GM21529 (cell line): ENCODE results near the gene MICB.
A peak's percentile ranks its signal among the peaks of the same experiment; 100 is the strongest.
"Not testable (repeated sequence)": the region's sequence is repeated elsewhere in the genome, so short reads cannot be mapped to it uniquely, and the experiment has no call there.

Source experiments
- ATAC-seq: cut with Tn5 transposase; IDR thresholded peaks from one replicate; pipeline ENCODE4 v1.9.1; 2021; ENCODE audit not compliant: unreplicated experiment

Gene MICB

GRCh38 chr6:31535538-31536324 lies 37.8 kb downstream of the MICB start:
- no peak for ATAC-seq

GRCh38 chr6:31538805-31539400 lies 41.0 kb downstream of the MICB start:
- no peak for ATAC-seq

- no peak for ATAC-seq
Observed at GRCh38 chr6:31540640-31541039, 42.7 kb downstream of the MICB start.

- ATAC-seq = no peak
Observed at GRCh38 chr6:31541059-31541657, 43.2 kb downstream of the MICB start.

- peak; percentile 59 for ATAC-seq
Observed at GRCh38 chr6:31541658-31542521, 43.9 kb downstream of the MICB start, which contains the start of gene DDX39B. Gene DDX39B, minus strand, starts transcription at chr6:31542003. Its CDS starts 1,471 bp downstream, at chr6:31540532.

GRCh38 chr6:31543639-31544038 lies 45.7 kb downstream of the MICB start:
- ATAC-seq = no peak

GRCh38 chr6:31544676-31545075 lies 46.7 kb downstream of the MICB start:
- no peak for ATAC-seq

- no peak for ATAC-seq
Observed at GRCh38 chr6:31545291-31545690, 47.3 kb downstream of the MICB start.

- ATAC-seq = peak; percentile 47
Observed at GRCh38 chr6:31546339-31546957, 48.5 kb downstream of the MICB start, which contains the start of gene ATP6V1G2. Gene ATP6V1G2, minus strand, starts transcription at chr6:31546608. Its CDS starts 49 bp downstream, at chr6:31546559.

GRCh38 chr6:31546958-31547726 lies 49.2 kb downstream of the MICB start, which contains the start of gene NFKBIL1:
Gene NFKBIL1, plus strand, starts transcription at chr6:31547608. Its CDS starts 87 bp downstream, at chr6:31547695.
- peak; percentile 72 for ATAC-seq

- no peak for ATAC-seq
Observed at GRCh38 chr6:31547727-31548543, 50.0 kb downstream of the MICB start.

- ATAC-seq = no peak
Observed at GRCh38 chr6:31548544-31548873, 50.6 kb downstream of the MICB start.

- not testable (repeated sequence) for ATAC-seq
Observed at GRCh38 chr6:31551371-31551770, 53.4 kb downstream of the MICB start.

GRCh38 chr6:31556307-31556706 lies 58.4 kb downstream of the MICB start:
- no peak for ATAC-seq

- ATAC-seq = no peak
Observed at GRCh38 chr6:31557443-31558317, 59.7 kb downstream of the MICB start.

- no peak for ATAC-seq
Observed at GRCh38 chr6:31558318-31558625, 60.3 kb downstream of the MICB start.

GRCh38 chr6:31558631-31559500 lies 60.9 kb downstream of the MICB start:
- no peak for ATAC-seq
